C4-2B (cell line): ENCODE measurements around the gene NLGN2.

Experiments used
- H3K27ac ChIP-seq: fragments of 450-650 bp; 2 replicates; pipeline ENCODE4 v1.5.1; 2017
- CTCF ChIP-seq: fragments of 450-650 bp; conservative IDR thresholded peaks from 2 replicates; pipeline ENCODE4 v1.5.1; 2017; ENCODE audit warnings: mild to moderate bottlenecking
- ZFX ChIP-seq: fragments of 450-650 bp; IDR thresholded peaks from 2 replicates; pipeline ENCODE4 v1.6.1; 2017

NLGN2 gene

GRCh38 chr17:7418472-7419152, 11.0 kb downstream of the NLGN2 start:
- H3K27ac ChIP-seq = no peak overlapping the region
- TF ChIP-seq CTCF (no peak), ZFX (no peak)

GRCh38 chr17:7419819-7420610, 12.4 kb downstream of the NLGN2 start, which contains the start of gene SPEM1:
SPEM1 (plus strand) TSS chr17:7420324; CDS start chr17:7420385, 61 bp downstream.
- no peak within 1 kb of the TSS for H3K27ac ChIP-seq
- TF ChIP-seq CTCF = no peak
- TF ChIP-seq ZFX = no peak

GRCh38 chr17:7421186-7421585, 13.5 kb downstream of the NLGN2 start:
- no peak overlapping the region for H3K27ac ChIP-seq
- no peak for TF ChIP-seq CTCF
- TF ChIP-seq ZFX = no peak

GRCh38 chr17:7423679-7424078, 16.0 kb downstream of the NLGN2 start:
- H3K27ac ChIP-seq = no peak overlapping the region
- TF ChIP-seq CTCF (no peak), ZFX (no peak)

GRCh38 chr17:7425316-7425715, 17.7 kb downstream of the NLGN2 start, which contains the start of gene SPEM2:
SPEM2 (plus strand) TSS chr17:7425616; CDS start chr17:7425689, 73 bp downstream.
- no peak within 1 kb of the TSS for H3K27ac ChIP-seq
- TF ChIP-seq ZFX = no peak
- TF ChIP-seq CTCF = no peak

GRCh38 chr17:7425756-7426155, 18.1 kb downstream of the NLGN2 start:
- H3K27ac ChIP-seq = no peak overlapping the region
- TF ChIP-seq CTCF = no peak

GRCh38 chr17:7426203-7426863, 18.7 kb downstream of the NLGN2 start:
- no peak for TF ChIP-seq CTCF
- TF ChIP-seq ZFX = no peak
- H3K27ac ChIP-seq = no peak overlapping the region
